ENCODE results near the gene C10orf143. TPM values are rescaled to one million over a fixed set of nuclear protein-coding genes. Genes with fewer than 3 reads are reported as not detected.

The C10orf143 gene
- polyA plus RNA-seq, 1 donor (not counting 4 experiments of a cell fraction or from before 2014, with no cell fraction given): 1.4 TPM

DNA sequence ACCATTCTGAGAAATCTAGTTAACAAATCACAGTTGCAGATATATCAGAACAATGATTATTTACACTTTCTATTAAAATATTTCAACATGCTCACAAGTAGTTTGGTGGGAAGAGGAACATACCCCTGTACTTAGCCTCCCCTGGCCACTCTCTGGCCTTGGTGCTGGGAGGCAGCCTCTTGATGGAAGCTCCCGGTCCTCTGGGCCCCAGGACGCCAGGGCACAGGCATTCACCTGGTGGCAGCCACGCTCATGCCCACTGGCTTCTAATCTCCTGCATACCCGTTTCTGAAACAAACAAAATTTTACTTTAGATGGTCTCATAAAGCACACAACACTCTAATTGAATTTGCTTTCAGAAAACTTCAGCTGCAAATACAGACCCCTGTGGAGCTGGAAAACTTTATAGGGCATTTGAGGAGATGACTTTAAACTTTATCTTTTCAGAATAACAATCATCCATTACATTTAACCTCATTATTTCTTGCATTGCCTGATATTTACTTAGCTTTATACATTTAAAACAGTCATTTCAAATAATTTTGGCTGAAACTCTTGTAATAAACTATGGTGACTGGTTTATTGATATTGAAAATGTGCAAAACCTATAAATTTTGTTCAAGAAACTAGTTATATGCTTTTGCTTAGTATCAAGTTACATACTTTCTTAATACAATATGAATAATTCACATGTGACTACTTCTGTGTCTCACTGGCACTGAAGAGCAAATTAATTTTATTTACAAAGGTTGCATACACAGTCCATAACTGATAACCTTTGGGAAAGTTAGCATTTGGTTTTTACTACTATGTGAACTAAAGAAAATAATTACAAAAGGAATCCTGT, 30.8 kb downstream of the C10orf143 start:
- Histone ChIP-seq H2AFZ (ENCODE audit: control insufficient read depth, low read length) (no peak overlapping the region), H3K27ac (ENCODE audit: control insufficient read depth, insufficient read depth, low read length) (no peak overlapping the region), H3K36me3 (ENCODE audit: control insufficient read depth in 2 of 2, extremely low read depth in 1 of 2, insufficient read depth in 2 of 2, low read length in 2 of 2) (no peaks in the 10 kb centered on the region), H3K79me2 (ENCODE audit: control insufficient read depth, insufficient read depth, low read length) (no peaks in the 10 kb centered on the region), H4K20me1 (ENCODE audit: control insufficient read depth, extremely low read depth, insufficient read depth, low read length) (no peaks in the 10 kb centered on the region), H3K4me3 (ENCODE audit: control insufficient read depth in 2 of 3, extremely low read depth in 1 of 3, insufficient read depth in 2 of 3, low read depth in 1 of 3, low read length in 3 of 3) (no peak overlapping the region), H3K4me2 (ENCODE audit: control insufficient read depth, extremely low read depth, insufficient read depth, low read depth, low read length) (no peak overlapping the region), H3K9me1 (ENCODE audit: control insufficient read depth, extremely low read depth, insufficient read depth, low read length) (no peaks in the 10 kb centered on the region), H3K27me3 (ENCODE audit: control insufficient read depth, extremely low read depth, insufficient read depth, low read length) (no peaks in the 10 kb centered on the region), H3K4me1 (ENCODE audit: control insufficient read depth, extremely low read depth, insufficient read depth, low read length) (no peaks in the 10 kb centered on the region), H3K9ac (ENCODE audit: control insufficient read depth, extremely low read depth, insufficient read depth, low read length) (no peak overlapping the region), H3K9me3 (ENCODE audit: control insufficient read depth, low read depth, low read length) (no peaks in the 10 kb centered on the region)
- dilution Hi-C loops (cut with MboI; ENCODE audit: extremely low pct_ligation_motif_present, low sequenced_read_pairs): no loop called here
- TF ChIP-seq, protein P1, sequence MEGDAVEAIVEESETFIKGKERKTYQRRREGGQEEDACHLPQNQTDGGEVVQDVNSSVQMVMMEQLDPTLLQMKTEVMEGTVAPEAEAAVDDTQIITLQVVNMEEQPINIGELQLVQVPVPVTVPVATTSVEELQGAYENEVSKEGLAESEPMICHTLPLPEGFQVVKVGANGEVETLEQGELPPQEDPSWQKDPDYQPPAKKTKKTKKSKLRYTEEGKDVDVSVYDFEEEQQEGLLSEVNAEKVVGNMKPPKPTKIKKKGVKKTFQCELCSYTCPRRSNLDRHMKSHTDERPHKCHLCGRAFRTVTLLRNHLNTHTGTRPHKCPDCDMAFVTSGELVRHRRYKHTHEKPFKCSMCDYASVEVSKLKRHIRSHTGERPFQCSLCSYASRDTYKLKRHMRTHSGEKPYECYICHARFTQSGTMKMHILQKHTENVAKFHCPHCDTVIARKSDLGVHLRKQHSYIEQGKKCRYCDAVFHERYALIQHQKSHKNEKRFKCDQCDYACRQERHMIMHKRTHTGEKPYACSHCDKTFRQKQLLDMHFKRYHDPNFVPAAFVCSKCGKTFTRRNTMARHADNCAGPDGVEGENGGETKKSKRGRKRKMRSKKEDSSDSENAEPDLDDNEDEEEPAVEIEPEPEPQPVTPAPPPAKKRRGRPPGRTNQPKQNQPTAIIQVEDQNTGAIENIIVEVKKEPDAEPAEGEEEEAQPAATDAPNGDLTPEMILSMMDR (optimal IDR thresholded peaks at IDR 0.05 in 1 of 3, IDR thresholded peaks at IDR 0.05 in 1 of 3, conservative IDR thresholded peaks at IDR 0.05 in 1 of 3; ENCODE audit: extremely low read depth in 1 of 3, insufficient read depth in 2 of 3, low read length in 3 of 3): no peak
- no peak for TF ChIP-seq EZH2 (IDR thresholded peaks at IDR 0.05; ENCODE audit: low read length)
- DNase-seq (ENCODE audit: low read depth, low spot score) (no peak), FAIRE-seq (no peak)

DNA sequence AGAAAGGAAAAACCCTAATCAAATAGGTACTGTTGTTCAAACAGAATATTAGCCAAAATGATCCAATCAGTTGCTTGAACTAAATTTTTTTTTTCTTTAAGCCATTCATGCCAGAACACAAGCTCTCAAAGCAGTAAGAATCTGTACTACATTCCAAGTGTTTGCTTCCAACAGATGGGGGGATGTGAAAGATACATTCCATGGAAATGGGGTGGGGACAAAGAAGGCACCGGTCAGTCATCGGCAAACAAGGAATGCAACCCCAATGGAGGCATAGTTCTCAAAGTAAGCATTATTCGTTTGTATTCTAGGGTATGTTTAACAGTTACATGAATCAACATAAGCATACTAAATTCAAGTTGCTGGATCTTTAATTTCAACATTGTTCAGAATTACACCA, 32.5 kb downstream of the C10orf143 start:
- Histone ChIP-seq H4K20me1 (ENCODE audit: control insufficient read depth, extremely low read depth, insufficient read depth, low read length) (no peaks in the 10 kb centered on the region), H3K36me3 (ENCODE audit: control insufficient read depth in 2 of 2, extremely low read depth in 1 of 2, insufficient read depth in 2 of 2, low read length in 2 of 2) (no peaks in the 10 kb centered on the region), H3K9ac (ENCODE audit: control insufficient read depth, extremely low read depth, insufficient read depth, low read length) (no peak overlapping the region), H3K9me1 (ENCODE audit: control insufficient read depth, extremely low read depth, insufficient read depth, low read length) (no peaks in the 10 kb centered on the region), H3K4me1 (ENCODE audit: control insufficient read depth, extremely low read depth, insufficient read depth, low read length) (no peaks in the 10 kb centered on the region), H2AFZ (ENCODE audit: control insufficient read depth, low read length) (no peak overlapping the region), H3K9me3 (ENCODE audit: control insufficient read depth, low read depth, low read length) (no peaks in the 10 kb centered on the region), H3K4me3 (ENCODE audit: control insufficient read depth in 2 of 3, extremely low read depth in 1 of 3, insufficient read depth in 2 of 3, low read depth in 1 of 3, low read length in 3 of 3) (no peak overlapping the region), H3K27ac (ENCODE audit: control insufficient read depth, insufficient read depth, low read length) (no peak overlapping the region), H3K4me2 (ENCODE audit: control insufficient read depth, extremely low read depth, insufficient read depth, low read depth, low read length) (no peak overlapping the region), H3K27me3 (ENCODE audit: control insufficient read depth, extremely low read depth, insufficient read depth, low read length) (no peaks in the 10 kb centered on the region), H3K79me2 (ENCODE audit: control insufficient read depth, insufficient read depth, low read length) (no peaks in the 10 kb centered on the region)
- DNase-seq (ENCODE audit: low read depth, low spot score) (no peak), FAIRE-seq (no peak)
- dilution Hi-C loops (cut with MboI; ENCODE audit: extremely low pct_ligation_motif_present, low sequenced_read_pairs): no loop called here
- no peak for TF ChIP-seq EZH2 (IDR thresholded peaks at IDR 0.05; ENCODE audit: low read length)
- TF ChIP-seq, protein P1 (optimal IDR thresholded peaks at IDR 0.05 in 1 of 3, IDR thresholded peaks at IDR 0.05 in 1 of 3, conservative IDR thresholded peaks at IDR 0.05 in 1 of 3; ENCODE audit: extremely low read depth in 1 of 3, insufficient read depth in 2 of 3, low read length in 3 of 3): no peak
